IPS DF 6.9 (cell line): ENCODE data around the gene MACF1.

ENCODE experiments used
- DNase-seq: peaks from one replicate; pipeline ENCODE4 v3.0.0-alpha.2; 2013; ENCODE audit warnings: low read depth, low spot score
- H3K27ac ChIP-seq: one replicate; pipeline ENCODE4 v1.5.1; 2013; ENCODE audit warnings: low read length, control low read depth
- H3K27me3 ChIP-seq: 2 replicates; pipeline ENCODE4 v1.6.1; 2013; ENCODE audit warnings: mild to moderate bottlenecking, low read length; ENCODE audit not compliant: control insufficient read depth, insufficient read depth
- H3K36me3 ChIP-seq: 2 replicates; pipeline ENCODE4 v1.6.1; 2013; ENCODE audit warnings: low read length; ENCODE audit not compliant: control insufficient read depth, insufficient read depth
- H3K4me1 ChIP-seq: 2 replicates; pipeline ENCODE4 v1.6.1; 2013; ENCODE audit warnings: low read length; ENCODE audit not compliant: control insufficient read depth, insufficient read depth
- H3K4me3 ChIP-seq: 2 replicates; pipeline ENCODE4 v1.5.1; 2013; ENCODE audit warnings: mild to moderate bottlenecking, low read length
- H3K9me3 ChIP-seq: 2 replicates; pipeline ENCODE4 v1.6.1; 2013; ENCODE audit warnings: low read length, inconsistent platforms; ENCODE audit not compliant: control insufficient read depth, insufficient read depth
- WGBS: extraction: QIAGEN DNeasy Blood & Tissue Kit; methylation state at CpG from one replicate; pipeline ENCODE4 v1.1.7; 2013; ENCODE audit warnings: mixed read lengths, missing lambda C conversion rate; ENCODE audit not compliant: insufficient read length, insufficient coverage; 5-methylcytosine and 5-hydroxymethylcytosine counted together

Gene MACF1

GRCh38 chr1:39404876-39405275, 200.4 kb downstream of the MACF1 start:
- DNase-seq: no peak
- Histone ChIP-seq H3K4me3 (no peak overlapping the region), H3K4me1 (no peaks in the 10 kb centered on the region), H3K27me3 (no peaks in the 10 kb centered on the region), H3K36me3 (no peaks in the 10 kb centered on the region), H3K9me3 (no peaks in the 10 kb centered on the region), H3K27ac (no peak overlapping the region)
- no CpG with 5 or more reads among the region's 3 CpGs for WGBS

- H3K4me3 ChIP-seq: no peak overlapping the region
- no peaks in the 10 kb centered on the region for H3K9me3 ChIP-seq
- no peak overlapping the region for H3K27ac ChIP-seq
- no peaks in the 10 kb centered on the region for H3K27me3 ChIP-seq
- WGBS: no CpG with 5 or more reads among the region's 2 CpGs
- no peaks in the 10 kb centered on the region; the same call in 1 of the 2 replicates for H3K4me1 ChIP-seq
- H3K36me3 ChIP-seq: no peaks in the 10 kb centered on the region
- no peak for DNase-seq
Observed at GRCh38 chr1:39405358-39405757, 200.9 kb downstream of the MACF1 start.

GRCh38 chr1:39406533-39407450, 202.3 kb downstream of the MACF1 start:
- H3K9me3 ChIP-seq: no peaks in the 10 kb centered on the region
- no peaks in the 10 kb centered on the region; the same call in 1 of the 2 replicates for H3K4me1 ChIP-seq
- H3K27ac ChIP-seq: no peak overlapping the region
- H3K27me3 ChIP-seq: no peaks in the 10 kb centered on the region
- no CpG with 5 or more reads among the region's 7 CpGs for WGBS
- DNase-seq: no peak
- no peaks in the 10 kb centered on the region for H3K36me3 ChIP-seq
- no peak overlapping the region for H3K4me3 ChIP-seq

GRCh38 chr1:39407510-39407895, 203.0 kb downstream of the MACF1 start:
- DNase-seq: no peak
- no peaks in the 10 kb centered on the region; the same call in 1 of the 2 replicates for H3K4me1 ChIP-seq

GRCh38 chr1:39407896-39408640, 203.6 kb downstream of the MACF1 start:
- no CpG with 5 or more reads among the region's 38 CpGs for WGBS
- Histone ChIP-seq H3K4me1 (no peaks in the 10 kb centered on the region; the same call in 1 of the 2 replicates), H3K27ac (no peak overlapping the region)

More at GRCh38 chr1:39407510-39407895, 203.0 kb downstream of the MACF1 start:
- no peaks in the 10 kb centered on the region for H3K27me3 ChIP-seq
- no peak overlapping the region for H3K4me3 ChIP-seq
- H3K36me3 ChIP-seq: peaks cover 3% of the 10 kb centered on the region; the same call in 1 of the 2 replicates
- H3K9me3 ChIP-seq: no peaks in the 10 kb centered on the region
- no peak overlapping the region for H3K27ac ChIP-seq
- WGBS: no CpG with 5 or more reads among the region's 6 CpGs

GRCh38 chr1:39408641-39409054, 204.2 kb downstream of the MACF1 start:
- no peak overlapping the region for H3K27ac ChIP-seq

More at GRCh38 chr1:39407896-39408640, 203.6 kb downstream of the MACF1 start:
- Histone ChIP-seq H3K9me3 (no peaks in the 10 kb centered on the region), H3K4me3 (peak overlapping the region; percentile 50; the same call in 1 of the 2 replicates), H3K27me3 (no peaks in the 10 kb centered on the region), H3K36me3 (peaks cover 7% of the 10 kb centered on the region)
- no peak for DNase-seq

GRCh38 chr1:39409055-39409816, 204.7 kb downstream of the MACF1 start:
- WGBS: no CpG with 5 or more reads among the region's 71 CpGs
- no peak for DNase-seq
- H3K27ac ChIP-seq: no peak overlapping the region
- no peaks in the 10 kb centered on the region for H3K9me3 ChIP-seq
- H3K27me3 ChIP-seq: no peaks in the 10 kb centered on the region
- H3K36me3 ChIP-seq: peaks cover 7% of the 10 kb centered on the region
- H3K4me1 ChIP-seq: peaks cover 3% of the 10 kb centered on the region
- H3K4me3 ChIP-seq: peak overlapping the region; percentile 88

More at GRCh38 chr1:39408641-39409054, 204.2 kb downstream of the MACF1 start:
- Histone ChIP-seq H3K36me3 (peaks cover 7% of the 10 kb centered on the region), H3K27me3 (no peaks in the 10 kb centered on the region), H3K4me3 (peak overlapping the region; percentile 88; the same call in 1 of the 2 replicates), H3K4me1 (no peaks in the 10 kb centered on the region; the same call in 1 of the 2 replicates), H3K9me3 (no peaks in the 10 kb centered on the region)
- WGBS: no CpG with 5 or more reads among the region's 53 CpGs
- peak; percentile 84 for DNase-seq

GRCh38 chr1:39410915-39411436, 206.5 kb downstream of the MACF1 start:
- H3K4me1 ChIP-seq: peaks cover 3% of the 10 kb centered on the region

GRCh38 chr1:39411526-39412478, 207.3 kb downstream of the MACF1 start:
- Histone ChIP-seq H3K4me3 (no peak overlapping the region), H3K36me3 (peaks cover 7% of the 10 kb centered on the region), H3K4me1 (peaks cover 3% of the 10 kb centered on the region), H3K27ac (no peak overlapping the region), H3K9me3 (no peaks in the 10 kb centered on the region), H3K27me3 (no peaks in the 10 kb centered on the region)
- no CpG with 5 or more reads among the region's 3 CpGs for WGBS
- no peak for DNase-seq

More at GRCh38 chr1:39410915-39411436, 206.5 kb downstream of the MACF1 start:
- no peaks in the 10 kb centered on the region for H3K27me3 ChIP-seq
- H3K27ac ChIP-seq: no peak overlapping the region
- H3K9me3 ChIP-seq: no peaks in the 10 kb centered on the region
- H3K4me3 ChIP-seq: no peak overlapping the region
- 100% methylated on average over 1 of the region's 3 CpGs for WGBS
- peaks cover 7% of the 10 kb centered on the region for H3K36me3 ChIP-seq
- DNase-seq: no peak
